Muscle of leg (tissue), 11 donors: ENCODE measurements around the gene BAG5. TPM values are rescaled to one million over a fixed set of nuclear protein-coding genes. Genes with fewer than 3 reads are reported as not detected.

Experiments used
- DNase-seq: peaks from one replicate; pipeline ENCODE4 v3.0.0; 2013
- H3K27ac ChIP-seq: one replicate; pipeline ENCODE4 v1.5.1; 2013; ENCODE audit warnings: mild to moderate bottlenecking, low read length, control low read depth
- H3K27me3 ChIP-seq: one replicate; pipeline ENCODE4 v1.6.1; 2013; ENCODE audit warnings: low read length; ENCODE audit not compliant: control insufficient read depth, insufficient read depth
- H3K36me3 ChIP-seq: one replicate; pipeline ENCODE4 v1.6.1; 2013; ENCODE audit warnings: low read length; ENCODE audit not compliant: control insufficient read depth, insufficient read depth
- H3K4me1 ChIP-seq: one replicate; pipeline ENCODE4 v1.6.1; 2013; ENCODE audit warnings: low read length; ENCODE audit not compliant: control insufficient read depth, insufficient read depth
- H3K4me3 ChIP-seq: one replicate; pipeline ENCODE4 v1.5.1; 2013; ENCODE audit warnings: low read length, control low read depth
- H3K9me3 ChIP-seq: replicated peaks from 2 replicates; pipeline ENCODE4 v1.6.1; 2013; ENCODE audit warnings: low read depth, low read length; ENCODE audit not compliant: control insufficient read depth
- WGBS: methylation state at CpG from one replicate; pipeline ENCODE4 v1.1.5; 2013; ENCODE audit warnings: missing lambda C conversion rate; ENCODE audit not compliant: insufficient coverage; 5-methylcytosine and 5-hydroxymethylcytosine counted together
- polyA plus RNA-seq, 8 donors: library from polyadenylated mRNA; unstranded; fragments of 120-200 nt; gene quantifications; one replicate each; pipeline versions ENCODE4 v1.2.1 to v1.2.3, GENCODE V29; 2013; ENCODE audit warnings: inconsistent platforms in 1 of 8, low replicate concordance in 1 of 8; ENCODE audit not compliant: insufficient read length in 8 of 8, insufficient read depth in 1 of 8
- total RNA-seq: library from RNA; stranded (reverse); fragments of 120-200 nt; gene quantifications from one replicate; pipeline ENCODE4 v1.2.4, GENCODE V29; 2013

Gene BAG5
- total and polyA plus RNA-seq, 9 donors: 14.3 to 23.3 (median 19.7) TPM

- Histone ChIP-seq H3K4me1 (peaks cover 99% of the 10 kb centered on the region), H3K9me3 (no peaks in the 10 kb centered on the region), H3K4me3 (no peak overlapping the region), H3K27ac (peak overlapping the region; percentile 87), H3K36me3 (no peaks in the 10 kb centered on the region), H3K27me3 (no peaks in the 10 kb centered on the region)
- 64% methylated on average over 27 of the region's 33 CpGs for WGBS
- no peak for DNase-seq
Observed at GRCh38 chr14:103541709-103542604, 20.5 kb downstream of the BAG5 start.

- Histone ChIP-seq H3K36me3 (peaks cover 4% of the 10 kb centered on the region), H3K27me3 (no peaks in the 10 kb centered on the region), H3K4me1 (peaks cover 95% of the 10 kb centered on the region), H3K27ac (peak overlapping the region; percentile 87), H3K9me3 (no peaks in the 10 kb centered on the region), H3K4me3 (no peak overlapping the region)
- no peak for DNase-seq
- WGBS: 48% methylated on average over 16 of the region's 17 CpGs
Observed at GRCh38 chr14:103540821-103541708, 21.4 kb downstream of the BAG5 start.

- no peaks in the 10 kb centered on the region for H3K27me3 ChIP-seq
- H3K27ac ChIP-seq: no peak overlapping the region
- no peaks in the 10 kb centered on the region for H3K9me3 ChIP-seq
- peaks cover 80% of the 10 kb centered on the region for H3K4me1 ChIP-seq
- H3K36me3 ChIP-seq: peaks cover 5% of the 10 kb centered on the region
- DNase-seq: no peak
- WGBS: 55% methylated on average over 23 of the region's 28 CpGs
- H3K4me3 ChIP-seq: no peak overlapping the region
Observed at GRCh38 chr14:103539056-103539825, 23.2 kb downstream of the BAG5 start.

- Histone ChIP-seq H3K4me3 (no peak overlapping the region), H3K9me3 (no peaks in the 10 kb centered on the region), H3K27me3 (no peaks in the 10 kb centered on the region), H3K4me1 (peaks cover 72% of the 10 kb centered on the region), H3K27ac (no peak overlapping the region), H3K36me3 (peaks cover 7% of the 10 kb centered on the region)
- WGBS: 58% methylated on average over 21 of the region's 30 CpGs
- DNase-seq: no peak
Observed at GRCh38 chr14:103538291-103539055, 24.0 kb downstream of the BAG5 start.

- Histone ChIP-seq H3K27me3 (no peaks in the 10 kb centered on the region), H3K9me3 (no peaks in the 10 kb centered on the region), H3K36me3 (peaks cover 14% of the 10 kb centered on the region), H3K27ac (no peak overlapping the region), H3K4me1 (peaks cover 61% of the 10 kb centered on the region), H3K4me3 (no peak overlapping the region)
- WGBS: 70% methylated on average over 12 of the region's 18 CpGs
- no peak for DNase-seq
Observed at GRCh38 chr14:103537175-103537990, 25.1 kb downstream of the BAG5 start.

- H3K4me1 ChIP-seq: peaks cover 54% of the 10 kb centered on the region
- H3K36me3 ChIP-seq: peaks cover 14% of the 10 kb centered on the region
- H3K9me3 ChIP-seq: no peaks in the 10 kb centered on the region
- no peak overlapping the region for H3K4me3 ChIP-seq
- no peak overlapping the region for H3K27ac ChIP-seq
- no peak for DNase-seq
- H3K27me3 ChIP-seq: no peaks in the 10 kb centered on the region
- WGBS: 67% methylated on average over 8 of the region's 9 CpGs
Observed at GRCh38 chr14:103536693-103537092, 25.8 kb downstream of the BAG5 start.

GRCh38 chr14:103535891-103536565 is 26.4 kb downstream of the BAG5 start:
- no peak overlapping the region for H3K27ac ChIP-seq
- WGBS: 67% methylated on average over 8 of the region's 11 CpGs
- H3K4me1 ChIP-seq: peaks cover 48% of the 10 kb centered on the region
- H3K4me3 ChIP-seq: no peak overlapping the region
- peaks cover 16% of the 10 kb centered on the region for H3K36me3 ChIP-seq
- no peaks in the 10 kb centered on the region for H3K9me3 ChIP-seq
- no peak for DNase-seq
- H3K27me3 ChIP-seq: no peaks in the 10 kb centered on the region

- Histone ChIP-seq H3K9me3 (no peaks in the 10 kb centered on the region), H3K4me1 (peaks cover 45% of the 10 kb centered on the region), H3K36me3 (peaks cover 23% of the 10 kb centered on the region), H3K27me3 (no peaks in the 10 kb centered on the region), H3K4me3 (no peak overlapping the region), H3K27ac (no peak overlapping the region)
- WGBS: 66% methylated on average over 12 of the region's 21 CpGs
- no peak for DNase-seq
Observed at GRCh38 chr14:103535081-103535890, 27.2 kb downstream of the BAG5 start.
